Naive thymus-derived CD4-positive, alpha-beta T cell (primary cell): ENCODE data around the gene SLC13A3. TPM values are rescaled to one million over a fixed set of nuclear protein-coding genes. Genes with fewer than 3 reads are reported as not detected.

ENCODE experiments used
- ATAC-seq: fragments of 150-1000 bp; cut with Tn5 transposase; 2 replicates; pipeline ENCODE4 v1.10.0; 2021; ENCODE audit warnings: mild to moderate bottlenecking, moderate library complexity
- CTCF ChIA-PET: fragments of 350-600 bp; sonication (Branson Sonifier 250); formaldehyde crosslinking; loops from one replicate; lab custom pipeline; 2021; ENCODE audit warnings: antibody characterized with exemption; lab: Charles Lee
- POLR2A ChIA-PET: fragments of 350-600 bp; sonication (Branson Sonifier 250); formaldehyde crosslinking; loops from one replicate; lab custom pipeline; 2021; ENCODE audit warnings: antibody characterized with exemption, inconsistent platforms; lab: Charles Lee
- DNase-seq, 9 donors: peaks; one replicate each; pipeline versions ENCODE4 v3.0.0 to v3.0.0-alpha.2; 2020 to 2022; ENCODE audit warnings: mixed read lengths in 1 of 9
- H3K27ac ChIP-seq: one replicate; pipeline ENCODE4 v1.7.0; 2013; ENCODE audit warnings: mild to moderate bottlenecking, low read depth, low read length, moderate library complexity
- H3K27me3 ChIP-seq, 2 donors: one replicate each; pipeline ENCODE4 v1.7.0; 2013; ENCODE audit warnings: low read length in 2 of 2, mild to moderate bottlenecking in 2 of 2, moderate library complexity in 2 of 2; ENCODE audit not compliant: control insufficient read depth in 2 of 2, insufficient read depth in 2 of 2
- H3K36me3 ChIP-seq, 3 experiments: 1 replicate in 2 of 3; 2 replicates in 1 of 3; pipeline ENCODE4 v1.7.0; 2013; ENCODE audit warnings: low read length in 3 of 3, mild to moderate bottlenecking in 3 of 3, moderate library complexity in 1 of 3; ENCODE audit not compliant: insufficient read depth in 3 of 3, control insufficient read depth in 2 of 3
- H3K4me1 ChIP-seq, 2 donors: one replicate each; pipeline ENCODE4 v1.7.0; 2013; ENCODE audit warnings: low read length in 2 of 2, mild to moderate bottlenecking in 2 of 2, moderate library complexity in 1 of 2; ENCODE audit not compliant: control insufficient read depth in 2 of 2, insufficient read depth in 2 of 2
- H3K4me3 ChIP-seq: 2 replicates; pipeline ENCODE4 v1.7.0; 2013; ENCODE audit warnings: mild to moderate bottlenecking, low read length
- H3K9me3 ChIP-seq, 3 experiments: 1 replicate in 2 of 3; 2 replicates in 1 of 3; pipeline ENCODE4 v1.7.0; 2013; ENCODE audit warnings: low read length in 3 of 3; ENCODE audit not compliant: control insufficient read depth in 2 of 3
- H3K27ac Mint-ChIP-seq, 9 donors: one replicate each; pipeline ENCODE4 v1.8.0; 2020 to 2022; ENCODE audit warnings: mixed read lengths in 9 of 9, mild to moderate bottlenecking in 8 of 9, moderate library complexity in 5 of 9, inconsistent platforms in 2 of 9
- H3K27me3 Mint-ChIP-seq, 5 donors: one replicate each; pipeline ENCODE4 v1.8.0; 2021 to 2022; ENCODE audit warnings: mixed read lengths in 5 of 5, mild to moderate bottlenecking in 1 of 5
- H3K36me3 Mint-ChIP-seq, 5 donors: one replicate each; pipeline ENCODE4 v1.8.0; 2020 to 2022; ENCODE audit warnings: mixed read lengths in 5 of 5, mild to moderate bottlenecking in 3 of 5, inconsistent platforms in 1 of 5
- H3K4me1 Mint-ChIP-seq, 7 donors: one replicate each; pipeline ENCODE4 v1.8.0; 2020 to 2022; ENCODE audit warnings: mixed read lengths in 7 of 7, mild to moderate bottlenecking in 3 of 7, inconsistent platforms in 1 of 7
- H3K4me3 Mint-ChIP-seq, 10 donors: one replicate each; pipeline ENCODE4 v1.8.0; 2020 to 2022; ENCODE audit warnings: mild to moderate bottlenecking in 10 of 10, mixed read lengths in 10 of 10, moderate library complexity in 6 of 10, inconsistent platforms in 2 of 10
- H3K9me3 Mint-ChIP-seq, 11 donors: one replicate each; pipeline ENCODE4 v1.8.0; 2020 to 2022; ENCODE audit warnings: mixed read lengths in 11 of 11, mild to moderate bottlenecking in 4 of 11, inconsistent platforms in 1 of 11, moderate library complexity in 1 of 11
- intact Hi-C, 2 donors: fragments of 100-400 bp; cut with micrococcal nuclease; formaldehyde crosslinking; loops; one replicate each; pipeline ENCODE4 v1.15.1; 2023
- polyA plus RNA-seq, 2 donors: library from polyadenylated mRNA; unstranded; fragments of 300-500 nt; fragmentation: Illumina TruSeq; gene quantifications; one replicate each; pipeline ENCODE4 v1.2.3, GENCODE V29; 2021
- total RNA-seq, 6 experiments: library from RNA in 5 of 6; stranded (reverse) in 5 of 6; gene quantifications; 1 replicate in 5 of 6; 2 replicates in 1 of 6; pipeline ENCODE4 v1.2.3 and lab custom pipeline; 2021 to 2026

The SLC13A3 gene
- total and polyA plus RNA-seq, 7 experiments from 2014 or later, result 0.16 to 0.41 (median 0.30) TPM; not detected in 3

GRCh38 chr20:46606817-46607190 is 44.5 kb downstream of the SLC13A3 start:
- Mint-ChIP-seq H3K4me1 (peaks cover 0 to 6% (median 0%) of the 10 kb centered on the region in 7 donors), H3K27me3 (peaks cover 0 to 12% (median 10%) of the 10 kb centered on the region in 5 donors), H3K4me3 (no peak overlapping the region), H3K9me3 (peaks cover 0 to 4% (median 0%) of the 10 kb centered on the region in 11 donors), H3K27ac (no peak overlapping the region), H3K36me3 (peaks cover 0 to 4% (median 0%) of the 10 kb centered on the region in 5 donors)
- CTCF ChIA-PET, result no interaction called here
- intact Hi-C loops, result loop anchor here in 1 of 2 donors (1.0 kb wide), 1 partner anchor 8 kb away; no protein-coding TSS in a partner anchor
- no peak overlapping the region for H3K4me3 ChIP-seq
- H3K4me1 ChIP-seq, result no peaks in the 10 kb centered on the region
- DNase-seq, result no peak
- H3K27ac ChIP-seq, result no peak overlapping the region
- no peaks in the 10 kb centered on the region for H3K9me3 ChIP-seq
- H3K36me3 ChIP-seq, result no peaks in the 10 kb centered on the region
- POLR2A ChIA-PET, result no interaction called here
- H3K27me3 ChIP-seq, result no peaks in the 10 kb centered on the region
- no peak for ATAC-seq

DNA sequence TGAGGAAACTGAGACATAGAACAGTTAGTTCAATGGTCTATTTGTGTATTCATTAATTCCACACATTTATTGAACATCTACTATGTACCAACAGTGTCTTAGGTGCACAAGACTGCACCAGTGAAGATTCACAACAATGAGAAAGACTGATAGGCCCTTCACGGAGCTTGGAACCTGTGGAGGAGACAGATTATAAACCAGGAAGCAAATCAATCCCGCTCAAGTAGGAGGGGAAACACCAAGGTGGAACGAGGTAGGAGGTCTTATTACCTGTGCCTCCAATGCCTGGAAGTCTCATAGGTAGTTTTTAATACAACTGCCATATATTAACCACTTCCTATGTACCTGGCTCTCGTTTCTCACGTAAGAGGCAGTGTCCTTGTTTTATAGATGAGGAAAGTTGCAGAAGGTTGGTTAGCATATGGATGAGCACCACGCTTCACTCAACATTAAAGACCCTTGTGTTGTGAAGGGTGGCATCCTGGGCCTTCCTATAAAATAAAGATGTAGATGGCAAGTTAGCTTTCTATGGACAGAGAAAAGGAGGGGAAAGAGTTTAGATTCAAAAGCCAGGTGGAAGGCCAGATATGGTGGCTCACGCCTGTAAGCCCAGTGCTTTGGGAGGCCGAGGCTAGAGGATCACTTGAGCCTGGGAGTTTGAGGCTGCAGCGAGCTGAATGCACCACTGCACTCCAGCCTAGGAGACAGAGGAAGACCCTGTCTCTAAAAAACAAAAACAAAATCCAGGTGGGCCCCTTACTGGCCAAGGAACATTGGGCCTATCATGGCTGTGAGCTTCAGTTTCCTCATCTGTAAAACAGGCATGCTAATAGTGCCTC is 45.1 kb downstream of the SLC13A3 start:
- intact Hi-C loops, result no loop called here
- peaks cover 0 to 10% (median 7%) of the 10 kb centered on the region in 5 donors for H3K27me3 Mint-ChIP-seq
- Histone ChIP-seq H3K4me1 (no peaks in the 10 kb centered on the region), H3K27ac (no peak overlapping the region), H3K4me3 (no peak overlapping the region), H3K9me3 (no peaks in the 10 kb centered on the region), H3K27me3 (no peaks in the 10 kb centered on the region), H3K36me3 (no peaks in the 10 kb centered on the region)
- H3K4me1 Mint-ChIP-seq, result peaks cover 0 to 12% (median 0%) of the 10 kb centered on the region in 7 donors
- peaks cover 0 to 3% (median 0%) of the 10 kb centered on the region in 11 donors for H3K9me3 Mint-ChIP-seq
- ChIA-PET POLR2A (no interaction called here), CTCF (no interaction called here)
- DNase-seq (no peak), ATAC-seq (no peak)
- no peak overlapping the region for H3K27ac Mint-ChIP-seq
- no peak overlapping the region for H3K4me3 Mint-ChIP-seq
- no peaks in the 10 kb centered on the region for H3K36me3 Mint-ChIP-seq

DNA sequence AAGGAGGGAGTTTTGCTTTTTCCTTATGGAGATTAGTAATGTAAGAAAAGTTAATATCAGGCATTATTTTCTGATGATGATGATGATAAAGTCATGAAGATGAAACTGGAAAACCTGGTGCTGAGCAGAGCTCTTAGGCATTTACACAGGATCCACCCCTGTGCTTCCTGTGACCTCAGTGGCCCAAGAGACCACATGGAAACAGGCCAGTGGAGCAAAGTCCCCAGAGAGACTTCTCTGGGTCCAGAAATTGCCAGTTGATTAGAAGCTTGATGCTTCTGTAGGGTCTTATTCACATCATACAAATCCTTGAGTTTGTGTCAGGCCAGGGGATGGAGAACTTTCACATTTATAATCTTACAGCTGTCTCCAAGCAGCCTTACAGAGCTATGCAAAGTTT is 46.1 kb downstream of the SLC13A3 start:
- ChIA-PET POLR2A (no interaction called here), CTCF (no interaction called here)
- intact Hi-C loops, result no loop called here

GRCh38 chr20:46604551-46605133 is 46.6 kb downstream of the SLC13A3 start:
- Histone ChIP-seq H3K4me3 (no peak overlapping the region), H3K36me3 (no peaks in the 10 kb centered on the region), H3K9me3 (no peaks in the 10 kb centered on the region), H3K27me3 (no peaks in the 10 kb centered on the region), H3K27ac (no peak overlapping the region), H3K4me1 (no peaks in the 10 kb centered on the region)
- Mint-ChIP-seq H3K4me1 (peaks cover 0 to 16% (median 0%) of the 10 kb centered on the region in 7 donors), H3K36me3 (no peaks in the 10 kb centered on the region), H3K27ac (no peak overlapping the region), H3K4me3 (no peak overlapping the region), H3K9me3 (peaks cover 0 to 3% (median 0%) of the 10 kb centered on the region in 11 donors), H3K27me3 (peaks cover 0 to 14% (median 5%) of the 10 kb centered on the region in 5 donors)
- intact Hi-C loops, result no loop called here
- ATAC-seq (no peak), DNase-seq (no peak)
- ChIA-PET POLR2A (no interaction called here), CTCF (no interaction called here)

More for the DNA sequence above, 46.1 kb downstream of the SLC13A3 start:
- no peaks in the 10 kb centered on the region for H3K36me3 Mint-ChIP-seq
- peaks cover 0 to 10% (median 5%) of the 10 kb centered on the region in 5 donors for H3K27me3 Mint-ChIP-seq
- H3K27ac Mint-ChIP-seq, result no peak overlapping the region
- H3K4me3 Mint-ChIP-seq, result no peak overlapping the region
- peaks cover 0 to 3% (median 0%) of the 10 kb centered on the region in 11 donors for H3K9me3 Mint-ChIP-seq
- Histone ChIP-seq H3K27me3 (no peaks in the 10 kb centered on the region), H3K36me3 (no peaks in the 10 kb centered on the region), H3K27ac (no peak overlapping the region), H3K9me3 (no peaks in the 10 kb centered on the region), H3K4me3 (no peak overlapping the region), H3K4me1 (no peaks in the 10 kb centered on the region)
- DNase-seq, result no peak
- peaks cover 0 to 16% (median 0%) of the 10 kb centered on the region in 7 donors for H3K4me1 Mint-ChIP-seq
- ATAC-seq, result no peak

DNA sequence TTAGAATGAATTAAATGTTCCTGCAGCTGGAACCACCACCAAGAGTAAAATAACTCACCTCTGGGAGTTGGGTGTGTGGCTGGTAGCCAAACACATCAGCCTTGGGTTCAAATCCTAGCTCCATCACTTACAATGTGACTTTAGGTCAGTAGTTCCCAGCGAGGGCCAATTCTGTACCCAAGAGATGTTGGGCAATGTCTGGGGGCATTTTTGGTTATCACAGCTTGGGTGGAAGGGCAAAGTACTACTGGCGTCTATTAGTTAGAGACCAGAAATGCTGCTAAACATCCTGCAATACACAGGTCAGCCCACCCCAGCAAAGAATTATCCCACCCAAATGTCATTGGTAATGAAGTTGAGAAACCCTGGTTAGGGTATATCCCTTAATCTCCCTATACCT is 48.8 kb downstream of the SLC13A3 start:
- intact Hi-C loops, result no loop called here
- POLR2A ChIA-PET, result no interaction called here
- H3K9me3 ChIP-seq, result no peaks in the 10 kb centered on the region
- no peak overlapping the region for H3K27ac ChIP-seq
- CTCF ChIA-PET, result no interaction called here
- H3K4me3 Mint-ChIP-seq, result no peak overlapping the region
- H3K4me1 ChIP-seq, result no peaks in the 10 kb centered on the region
- peaks cover 0 to 16% (median 0%) of the 10 kb centered on the region in 7 donors for H3K4me1 Mint-ChIP-seq
- no peaks in the 10 kb centered on the region for H3K27me3 ChIP-seq
- DNase-seq, result no peak
- H3K9me3 Mint-ChIP-seq, result peaks cover 0 to 3% (median 0%) of the 10 kb centered on the region in 11 donors
- no peak overlapping the region for H3K4me3 ChIP-seq
- H3K27me3 Mint-ChIP-seq, result peaks cover 0 to 17% (median 9%) of the 10 kb centered on the region in 5 donors
- ATAC-seq, result no peak
- no peaks in the 10 kb centered on the region for H3K36me3 Mint-ChIP-seq
- no peaks in the 10 kb centered on the region for H3K36me3 ChIP-seq
- no peak overlapping the region for H3K27ac Mint-ChIP-seq

DNA sequence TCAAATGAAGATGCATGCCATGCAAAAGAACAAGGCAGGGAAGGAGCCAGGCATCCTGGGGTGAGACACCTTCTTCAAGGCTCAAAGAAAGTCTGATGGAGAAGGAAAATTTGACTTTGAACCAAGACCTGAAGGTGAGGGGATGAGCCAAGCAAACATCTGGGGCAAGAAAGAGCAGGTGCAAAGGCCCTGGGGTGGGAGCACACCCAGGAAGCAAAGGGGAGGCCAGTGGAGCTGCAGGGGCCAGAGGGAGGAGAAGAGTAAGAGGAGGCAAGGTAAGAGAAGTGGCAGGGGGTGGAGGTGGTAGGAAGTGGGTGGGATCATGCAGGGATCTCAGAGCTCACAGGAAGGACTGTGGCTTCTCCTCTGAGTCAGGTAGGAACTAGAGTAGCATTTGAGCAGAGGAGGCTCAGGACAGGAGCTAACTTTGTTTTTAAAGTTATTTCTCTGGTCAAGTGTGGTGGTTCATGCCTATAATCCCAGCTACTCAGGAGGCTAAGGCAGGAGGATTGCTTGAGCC is 49.6 kb downstream of the SLC13A3 start:
- CTCF ChIA-PET, result no interaction called here
- POLR2A ChIA-PET, result no interaction called here
- ATAC-seq, result no peak

More for the DNA sequence above, 49.6 kb downstream of the SLC13A3 start:
- Mint-ChIP-seq H3K9me3 (peaks cover 0 to 3% (median 0%) of the 10 kb centered on the region in 11 donors), H3K4me3 (peak overlapping the region in 1 of 10 donors; percentile 0), H3K27ac (peak overlapping the region in 2 of 9 donors; percentile 4 to 20), H3K27me3 (peaks cover 0 to 17% (median 9%) of the 10 kb centered on the region in 5 donors), H3K4me1 (peaks cover 0 to 16% (median 0%) of the 10 kb centered on the region in 7 donors), H3K36me3 (no peaks in the 10 kb centered on the region)
- Histone ChIP-seq H3K27ac (no peak overlapping the region), H3K4me1 (no peaks in the 10 kb centered on the region), H3K4me3 (no peak overlapping the region), H3K36me3 (no peaks in the 10 kb centered on the region), H3K9me3 (no peaks in the 10 kb centered on the region), H3K27me3 (no peaks in the 10 kb centered on the region)
- DNase-seq, result no peak
- intact Hi-C loops, result no loop called here
